GM19025 (cell line): Measurements from ENCODE around the gene GRHL3.

Experiments
- ATAC-seq: cut with Tn5 transposase; IDR thresholded peaks from one replicate; pipeline ENCODE4 v1.9.1; 2021; ENCODE audit warnings: mild to moderate bottlenecking, low read depth, moderate library complexity; ENCODE audit not compliant: unreplicated experiment

Gene GRHL3

DNA sequence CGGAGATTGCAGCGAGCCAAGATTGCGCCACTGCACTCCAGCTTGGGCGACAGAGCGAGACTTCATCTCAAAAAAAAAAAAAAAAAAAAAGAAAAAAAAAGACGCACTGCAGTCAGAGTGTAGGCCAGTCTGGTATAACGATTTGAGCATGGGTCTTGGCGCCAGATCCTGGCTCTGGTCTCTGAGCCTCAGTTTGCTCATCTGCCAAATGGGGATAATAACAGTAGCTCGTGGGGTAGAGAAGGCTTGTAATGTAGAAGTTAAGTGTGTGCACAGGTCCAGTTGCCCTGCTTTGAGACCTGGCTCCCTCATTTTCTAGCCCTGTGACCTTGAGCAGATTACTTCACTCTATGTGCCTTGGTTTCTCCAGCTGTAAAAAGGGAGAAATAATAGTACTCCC is 26.3 kb upstream of the GRHL3 start:
- ATAC-seq = no peak

- ATAC-seq = no peak
Measured at GRCh38 chr1:24293392-24294227, 25.5 kb upstream of the GRHL3 start.

- ATAC-seq = no peak
Measured at GRCh38 chr1:24294228-24294672, 24.9 kb upstream of the GRHL3 start.

GRCh38 chr1:24294716-24295371 is 24.3 kb upstream of the GRHL3 start:
- ATAC-seq = no peak

DNA sequence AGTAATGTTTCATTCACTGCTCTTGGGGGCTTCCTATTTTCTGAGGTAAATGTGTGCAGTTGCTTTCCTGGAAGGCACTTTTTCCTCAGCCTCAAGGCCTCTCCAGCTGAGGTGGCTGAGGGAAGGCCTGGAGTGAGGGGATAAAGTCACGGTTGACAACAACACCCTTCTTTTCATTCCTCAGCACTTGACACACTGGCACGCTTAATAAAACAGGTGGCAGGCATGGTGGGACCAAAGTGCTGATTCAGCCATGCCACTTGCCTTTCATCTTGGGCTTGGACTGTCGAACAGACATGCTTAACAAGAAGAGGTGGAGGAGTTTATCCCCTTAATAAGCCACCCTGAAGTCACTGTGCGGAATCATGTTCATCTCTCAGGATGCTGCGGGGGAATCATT is 23.6 kb upstream of the GRHL3 start:
- ATAC-seq = no peak

DNA sequence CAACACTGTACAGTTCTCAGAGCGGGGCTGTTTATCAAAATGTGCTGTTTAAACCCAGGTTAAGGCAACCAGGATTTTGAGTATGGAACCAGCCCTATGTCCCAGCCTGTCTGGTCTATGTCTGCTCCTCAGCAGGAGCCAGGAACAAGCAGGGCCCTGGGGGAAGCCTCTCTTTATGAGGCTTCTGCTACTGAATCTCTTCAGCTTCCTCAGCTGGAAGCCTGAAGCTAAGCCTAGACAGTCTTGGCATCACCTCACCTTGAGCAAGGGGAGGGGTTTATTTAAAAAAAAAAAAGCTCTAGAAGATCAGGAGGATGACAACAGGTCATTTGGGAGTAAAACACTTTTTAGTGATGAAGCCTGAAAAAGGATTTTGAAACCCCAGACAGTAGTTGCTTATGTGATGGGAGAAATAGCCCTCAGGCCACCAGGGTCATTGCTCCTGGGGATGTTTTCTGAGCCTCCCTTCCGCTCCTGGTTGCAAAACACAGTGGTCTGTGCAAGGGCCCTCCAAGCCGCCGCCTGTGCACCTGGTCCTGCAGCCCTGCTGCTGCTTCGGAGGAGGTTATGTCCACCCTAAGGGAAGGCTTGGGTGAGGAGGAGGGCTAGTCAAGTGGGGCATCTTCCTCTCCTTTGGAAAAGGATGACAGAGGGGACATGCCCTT is 21.8 kb upstream of the GRHL3 start:
- ATAC-seq = no peak

DNA sequence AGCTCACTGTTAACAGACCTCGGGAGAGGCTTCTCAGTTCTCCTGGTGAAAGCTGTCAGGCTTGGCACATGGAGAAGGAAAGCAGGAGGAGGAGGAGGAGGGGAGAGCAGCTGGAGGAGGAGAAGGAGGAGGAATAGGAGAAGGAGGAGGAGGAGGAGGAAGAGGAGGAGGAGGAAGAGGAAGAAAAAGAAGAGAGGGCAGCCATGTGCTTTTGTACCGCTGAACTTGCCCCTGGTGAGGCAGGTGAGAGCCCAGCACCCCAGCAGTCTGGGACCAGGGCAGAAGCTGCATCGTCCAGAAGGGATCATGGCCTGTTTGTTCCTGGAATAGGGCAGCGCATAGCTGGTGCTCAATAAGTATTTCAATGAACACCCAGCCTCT is 21.3 kb upstream of the GRHL3 start:
- no peak for ATAC-seq

GRCh38 chr1:24298606-24299005 is 20.6 kb upstream of the GRHL3 start:
- no peak for ATAC-seq

- ATAC-seq = no peak
Measured at GRCh38 chr1:24299901-24300300, 19.3 kb upstream of the GRHL3 start.

GRCh38 chr1:24300971-24301784 is 18.0 kb upstream of the GRHL3 start:
- no peak for ATAC-seq

DNA sequence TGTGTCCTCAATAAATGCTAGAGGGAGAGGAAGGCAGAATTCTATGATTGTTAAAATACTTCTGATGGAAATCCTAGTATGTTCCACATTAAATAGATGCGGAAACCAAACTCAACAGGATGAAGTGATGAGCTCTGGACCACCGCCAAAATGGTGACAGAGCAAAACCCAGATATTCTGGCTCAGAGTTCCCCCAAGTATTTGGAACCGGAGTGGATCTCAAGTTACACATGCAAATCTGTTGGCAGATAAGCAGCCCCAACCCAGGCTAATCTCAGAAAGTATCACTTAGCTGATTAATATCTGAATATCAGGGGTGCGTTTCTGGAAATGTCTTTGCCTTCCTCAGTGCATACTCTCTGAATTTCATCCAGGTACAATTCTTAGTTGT is 17.4 kb upstream of the GRHL3 start:
- ATAC-seq = no peak

GRCh38 chr1:24302209-24302611 is 16.9 kb upstream of the GRHL3 start:
- no peak for ATAC-seq

GRCh38 chr1:24303600-24303999 is 15.6 kb upstream of the GRHL3 start:
- no peak for ATAC-seq

- no peak for ATAC-seq
Measured at GRCh38 chr1:24304763-24305162, 14.4 kb upstream of the GRHL3 start.

- ATAC-seq = no peak
Measured at GRCh38 chr1:24308365-24309015, 10.7 kb upstream of the GRHL3 start.

GRCh38 chr1:24309762-24310485 is 9.2 kb upstream of the GRHL3 start:
- no peak for ATAC-seq

DNA sequence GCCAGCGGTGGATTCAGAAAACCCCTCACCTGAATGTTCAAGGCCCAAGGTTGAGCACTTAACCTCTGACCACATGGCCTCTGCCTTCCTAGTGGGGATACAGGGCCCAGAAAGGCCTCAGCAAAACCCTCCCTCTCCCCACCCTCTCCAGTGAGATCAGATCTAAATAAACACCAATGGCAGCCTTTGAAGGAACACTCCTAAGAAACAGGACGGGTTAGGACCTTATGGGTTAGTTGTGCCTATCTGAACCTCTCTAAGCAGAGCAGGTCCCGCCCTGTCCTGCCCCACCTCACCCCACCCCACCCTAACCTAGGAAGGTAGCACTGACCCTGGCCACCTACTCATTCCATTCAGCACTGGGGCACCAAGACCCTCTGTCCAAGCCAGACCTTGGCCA is 7.9 kb upstream of the GRHL3 start:
- no peak for ATAC-seq

GRCh38 chr1:24311741-24312140 is 7.4 kb upstream of the GRHL3 start:
- ATAC-seq = no peak

GRCh38 chr1:24315391-24315790 is 3.8 kb upstream of the GRHL3 start:
- no peak for ATAC-seq

DNA sequence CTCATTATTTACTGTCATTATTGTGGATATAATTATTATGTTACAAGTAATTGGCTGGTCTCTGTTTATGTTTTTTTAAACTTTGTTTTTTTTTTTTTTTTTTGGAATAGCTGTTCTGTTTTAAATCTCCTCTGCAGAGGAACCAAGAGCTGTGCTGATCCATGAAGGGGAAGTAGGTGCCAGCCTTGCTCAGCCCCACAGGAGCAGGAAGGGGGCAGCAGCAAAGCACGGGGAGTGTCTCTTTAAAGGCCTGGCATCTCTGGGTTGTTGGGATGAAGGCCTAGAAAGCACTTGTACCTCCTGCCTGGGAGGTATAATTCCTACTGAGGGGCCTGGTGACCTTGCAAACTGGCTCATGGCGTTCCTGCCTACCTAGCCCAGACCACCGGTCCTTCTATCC is 2.5 kb upstream of the GRHL3 start:
- no peak for ATAC-seq
